H9 (cell line): ENCODE results near the gene GIT2. TPM values are rescaled to one million over a fixed set of nuclear protein-coding genes. Genes with fewer than 3 reads are reported as not detected.

Experiments
- DNase-seq: peaks from one replicate; pipeline ENCODE4 v3.0.0-alpha.2; 2017
- H2AFZ ChIP-seq: one replicate; pipeline ENCODE4 v1.6.1; 2013; ENCODE audit warnings: mild to moderate bottlenecking, low read length, control low read depth, moderate library complexity
- H2AK5ac ChIP-seq: 2 replicates; pipeline ENCODE4 v1.6.1; 2013; ENCODE audit warnings: low read length, control low read depth, mixed read lengths; ENCODE audit not compliant: insufficient read length
- H2BK120ac ChIP-seq: one replicate; pipeline ENCODE4 v1.6.1; 2013; ENCODE audit warnings: low read depth, mild to moderate bottlenecking, low read length, control low read depth, inconsistent platforms; ENCODE audit not compliant: poor library complexity, severe bottlenecking
- H2BK12ac ChIP-seq: 2 replicates; pipeline ENCODE4 v1.6.1; 2013; ENCODE audit warnings: low read length, control low read depth, mixed read lengths, low read depth; ENCODE audit not compliant: insufficient read length
- H2BK15ac ChIP-seq: 2 replicates; pipeline ENCODE4 v1.6.1; 2013; ENCODE audit warnings: low read depth, low read length, control low read depth
- H2BK20ac ChIP-seq: one replicate; pipeline ENCODE4 v1.6.1; 2013; ENCODE audit warnings: low read depth, mild to moderate bottlenecking, low read length, control low read depth, inconsistent platforms; ENCODE audit not compliant: poor library complexity, severe bottlenecking
- H2BK5ac ChIP-seq: 2 replicates; pipeline ENCODE4 v1.6.1; 2013; ENCODE audit warnings: low read length, control low read depth, mixed read lengths; ENCODE audit not compliant: insufficient read length
- H3K14ac ChIP-seq: 2 replicates; pipeline ENCODE4 v1.6.1; 2013; ENCODE audit warnings: low read length, control low read depth; ENCODE audit not compliant: insufficient read depth
- H3K18ac ChIP-seq: 2 replicates; pipeline ENCODE4 v1.6.1; 2013; ENCODE audit warnings: low read depth, mild to moderate bottlenecking, mixed read lengths, low read length, control low read depth; ENCODE audit not compliant: insufficient read length
- H3K23ac ChIP-seq: 2 replicates; pipeline ENCODE4 v1.6.1; 2013; ENCODE audit warnings: low read length, control low read depth, mixed read lengths, low read depth; ENCODE audit not compliant: insufficient read length
- H3K23me2 ChIP-seq: 2 replicates; pipeline ENCODE4 v1.6.1; 2013; ENCODE audit warnings: low read depth, mild to moderate bottlenecking, mixed read lengths, low read length, control low read depth; ENCODE audit not compliant: insufficient read length, poor library complexity, severe bottlenecking
- H3K27ac ChIP-seq: 2 replicates; pipeline ENCODE4 v1.5.1; 2013; ENCODE audit warnings: low read length, control low read depth, mixed read lengths, low read depth; ENCODE audit not compliant: insufficient read length
- H3K27me3 ChIP-seq: 2 replicates; pipeline ENCODE4 v1.6.1; 2013; ENCODE audit warnings: low read length, control low read depth, inconsistent platforms; ENCODE audit not compliant: insufficient read depth
- H3K4ac ChIP-seq: 2 replicates; pipeline ENCODE4 v1.6.1; 2013; ENCODE audit warnings: low read depth, mild to moderate bottlenecking, control low read depth, inconsistent platforms, low read length, moderate library complexity
- H3K4me1 ChIP-seq: 2 replicates; pipeline ENCODE4 v1.6.1; 2013; ENCODE audit warnings: low read length, control low read depth, inconsistent platforms; ENCODE audit not compliant: insufficient read depth
- H3K4me2 ChIP-seq: 2 replicates; pipeline ENCODE4 v1.6.1; 2013; ENCODE audit warnings: low read length, control low read depth, mixed read lengths; ENCODE audit not compliant: insufficient read length, insufficient read depth
- H3K56ac ChIP-seq: 2 replicates; pipeline ENCODE4 v1.6.1; 2013; ENCODE audit warnings: low read depth, mild to moderate bottlenecking, mixed read lengths, low read length, control low read depth; ENCODE audit not compliant: insufficient read length
- H3K79me1 ChIP-seq: 2 replicates; pipeline ENCODE4 v1.6.1; 2013; ENCODE audit warnings: low read depth, mild to moderate bottlenecking, moderate library complexity, low read length, control low read depth, inconsistent platforms; ENCODE audit not compliant: insufficient read depth, poor library complexity, severe bottlenecking
- H3K79me2 ChIP-seq: 2 replicates; pipeline ENCODE4 v1.6.1; 2013; ENCODE audit warnings: low read length, control low read depth, inconsistent platforms; ENCODE audit not compliant: insufficient read depth
- H3K9ac ChIP-seq: 2 replicates; pipeline ENCODE4 v1.6.1; 2013; ENCODE audit warnings: low read length, control low read depth, mixed read lengths; ENCODE audit not compliant: insufficient read length; ENCODE audit errors: extremely low read depth
- H3K9me3 ChIP-seq: one replicate; pipeline ENCODE4 v1.6.1; 2013; ENCODE audit warnings: low read depth, low read length, inconsistent platforms; ENCODE audit not compliant: control insufficient read depth
- H3T11ph ChIP-seq: one replicate; pipeline ENCODE4 v1.6.1; 2013; ENCODE audit warnings: mild to moderate bottlenecking, low read length, control low read depth, inconsistent platforms
- H4K20me1 ChIP-seq: one replicate; pipeline ENCODE4 v1.6.1; 2013; ENCODE audit not compliant: control insufficient read depth, insufficient read length, insufficient read depth
- H4K5ac ChIP-seq: 2 replicates; pipeline ENCODE4 v1.6.1; 2013; ENCODE audit warnings: low read depth, mild to moderate bottlenecking, mixed read lengths, low read length, control low read depth; ENCODE audit not compliant: insufficient read length
- H4K8ac ChIP-seq: replicated peaks from 2 replicates; pipeline ENCODE4 v1.6.1; 2013; ENCODE audit warnings: low read length, control low read depth, mixed read lengths, low read depth; ENCODE audit not compliant: insufficient read length
- H4K91ac ChIP-seq: 2 replicates; pipeline ENCODE4 v1.6.1; 2013; ENCODE audit warnings: low read depth, mild to moderate bottlenecking, moderate library complexity, mixed read lengths, low read length, control low read depth; ENCODE audit not compliant: insufficient read length
- H3K27ac Mint-ChIP-seq, 3 experiments: 2 replicates in 2 of 3; 3 replicates in 1 of 3; pipeline ENCODE4 v1.8.0; 2020 to 2021; ENCODE audit warnings: mixed read lengths in 3 of 3, mild to moderate bottlenecking in 1 of 3, moderate library complexity in 1 of 3
- H3K27me3 Mint-ChIP-seq: 2 replicates; pipeline ENCODE4 v1.8.0; 2021; ENCODE audit warnings: low read depth, mild to moderate bottlenecking, moderate library complexity, mixed read lengths
- H3K36me3 Mint-ChIP-seq, 3 experiments: 2 replicates in 2 of 3; 3 replicates in 1 of 3; pipeline ENCODE4 v1.8.0; 2020 to 2021; ENCODE audit warnings: low read depth in 3 of 3, mixed read lengths in 3 of 3; ENCODE audit not compliant: insufficient read depth in 1 of 3
- H3K4me1 Mint-ChIP-seq, 2 experiments: 2 replicates each; pipeline ENCODE4 v1.8.0; 2020; ENCODE audit warnings: mixed read lengths in 2 of 2
- H3K4me3 Mint-ChIP-seq, 2 experiments: 2 replicates in 1 of 2; 3 replicates in 1 of 2; pipeline ENCODE4 v1.8.0; 2020 to 2021; ENCODE audit warnings: mild to moderate bottlenecking in 2 of 2, mixed read lengths in 2 of 2, moderate library complexity in 1 of 2
- H3K9me3 Mint-ChIP-seq, 2 experiments: 2 replicates in 1 of 2; 3 replicates in 1 of 2; pipeline ENCODE4 v1.8.0; 2020; ENCODE audit warnings: mild to moderate bottlenecking in 2 of 2, mixed read lengths in 2 of 2, moderate library complexity in 1 of 2
- WGBS: extraction: QIAGEN DNeasy Blood & Tissue Kit; methylation state at CpG from one replicate; pipeline ENCODE4 v1.1.7; 2013; ENCODE audit warnings: missing lambda C conversion rate, low lambda C conversion rate, mixed read lengths; ENCODE audit not compliant: insufficient read length; ENCODE audit errors: extremely low coverage; 5-methylcytosine and 5-hydroxymethylcytosine counted together
- total RNA-seq: library from RNA; stranded (reverse); gene quantifications from 2 replicates; pipeline ENCODE4 v1.2.1, GENCODE V29; 2021
- TF ChIP-seq, protein P1 (sequence below): fragments of 200-600 bp; sonication (generic); conservative IDR thresholded peaks from 3 replicates; pipeline ENCODE4 v1.8.0; 2021; ENCODE audit warnings: antibody characterized with exemption, mild to moderate bottlenecking

GIT2 gene
- total RNA-seq, 1 experiment from 2014 or later = 27.0 TPM

- no peak overlapping the region for H3K4me3 Mint-ChIP-seq
- Histone ChIP-seq H3K27ac (no peak overlapping the region), H2BK20ac (no peak overlapping the region), H4K8ac (no peak overlapping the region), H3K14ac (no peak overlapping the region), H2BK5ac (no peak overlapping the region), H4K5ac (no peak overlapping the region), H3T11ph (no peak overlapping the region), H3K56ac (no peak overlapping the region), H3K79me2 (no peaks in the 10 kb centered on the region), H2AK5ac (no peak overlapping the region), H2BK12ac (no peak overlapping the region), H2BK120ac (no peak overlapping the region), H3K79me1 (no peaks in the 10 kb centered on the region), H3K4me1 (no peaks in the 10 kb centered on the region), H3K4ac (no peak overlapping the region), H3K23me2 (no peaks in the 10 kb centered on the region), H3K4me2 (no peak overlapping the region), H3K9ac (no peak overlapping the region), H3K23ac (no peak overlapping the region), H3K18ac (no peak overlapping the region), H3K9me3 (no peaks in the 10 kb centered on the region), H2BK15ac (no peak overlapping the region), H4K91ac (no peak overlapping the region), H2AFZ (no peak overlapping the region), H4K20me1 (no peaks in the 10 kb centered on the region), H3K27me3 (no peaks in the 10 kb centered on the region)
- H3K27me3 Mint-ChIP-seq = no peaks in the 10 kb centered on the region
- no CpG with 5 or more reads among the region's 14 CpGs for WGBS
- TF ChIP-seq, protein P1, sequence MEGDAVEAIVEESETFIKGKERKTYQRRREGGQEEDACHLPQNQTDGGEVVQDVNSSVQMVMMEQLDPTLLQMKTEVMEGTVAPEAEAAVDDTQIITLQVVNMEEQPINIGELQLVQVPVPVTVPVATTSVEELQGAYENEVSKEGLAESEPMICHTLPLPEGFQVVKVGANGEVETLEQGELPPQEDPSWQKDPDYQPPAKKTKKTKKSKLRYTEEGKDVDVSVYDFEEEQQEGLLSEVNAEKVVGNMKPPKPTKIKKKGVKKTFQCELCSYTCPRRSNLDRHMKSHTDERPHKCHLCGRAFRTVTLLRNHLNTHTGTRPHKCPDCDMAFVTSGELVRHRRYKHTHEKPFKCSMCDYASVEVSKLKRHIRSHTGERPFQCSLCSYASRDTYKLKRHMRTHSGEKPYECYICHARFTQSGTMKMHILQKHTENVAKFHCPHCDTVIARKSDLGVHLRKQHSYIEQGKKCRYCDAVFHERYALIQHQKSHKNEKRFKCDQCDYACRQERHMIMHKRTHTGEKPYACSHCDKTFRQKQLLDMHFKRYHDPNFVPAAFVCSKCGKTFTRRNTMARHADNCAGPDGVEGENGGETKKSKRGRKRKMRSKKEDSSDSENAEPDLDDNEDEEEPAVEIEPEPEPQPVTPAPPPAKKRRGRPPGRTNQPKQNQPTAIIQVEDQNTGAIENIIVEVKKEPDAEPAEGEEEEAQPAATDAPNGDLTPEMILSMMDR = no peak
- peaks cover 0 to 4% of the 10 kb centered on the region in 2 experiments; a peak in 3 of 4 replicates for H3K4me1 Mint-ChIP-seq
- no peaks in the 10 kb centered on the region for H3K9me3 Mint-ChIP-seq
- no peak for DNase-seq
- peaks cover 7 to 51% (median 25%) of the 10 kb centered on the region in 3 experiments; a peak in 5 of 7 replicates for H3K36me3 Mint-ChIP-seq
- H3K27ac Mint-ChIP-seq = no peak overlapping the region
Measured at GRCh38 chr12:109932878-109933503, 63.2 kb downstream of the GIT2 start.
